Esophagus squamous epithelium (tissue), 5 donors: Measurements from ENCODE around the gene FGF18. TPM values are rescaled to one million over a fixed set of nuclear protein-coding genes. Genes with fewer than 3 reads are reported as not detected.
A peak's percentile ranks its signal among the peaks of the same experiment; 100 is the strongest.

Experiments
- DNase-seq: peaks from one replicate; lab custom pipeline; 2025; lab: John Stamatoyannopoulos, UW
- H3K27ac ChIP-seq, 4 donors: fragments of 200-600 bp; sonication (generic); one replicate each; pipeline ENCODE4 v1.5.1; 2016 to 2019; ENCODE audit warnings: mild to moderate bottlenecking in 1 of 4
- H3K27me3 ChIP-seq, 4 donors: fragments of 200-600 bp; sonication (generic); 1 replicate in 3 of 4; 2 replicates in 1 of 4; pipeline versions ENCODE4 v1.5.1 to v1.6.0; 2017 to 2021; ENCODE audit warnings: antibody characterized with exemption in 1 of 4
- H3K36me3 ChIP-seq, 3 donors: fragments of 200-600 bp; sonication (generic); one replicate each; pipeline ENCODE4 v1.5.1; 2016 to 2019
- H3K4me1 ChIP-seq, 3 donors: fragments of 200-600 bp; sonication (generic); one replicate each; pipeline ENCODE4 v1.5.1; 2017 to 2019
- H3K4me3 ChIP-seq, 4 donors: fragments of 200-600 bp; sonication (generic); 1 replicate in 3 of 4; 2 replicates in 1 of 4; pipeline ENCODE4 v1.5.1; 2016 to 2019; ENCODE audit warnings: mild to moderate bottlenecking in 2 of 4, moderate library complexity in 1 of 4
- H3K9me3 ChIP-seq, 3 donors: fragments of 200-600 bp; sonication (generic); one replicate each; pipeline ENCODE4 v1.5.1; 2016 to 2019
- CTCF ChIP-seq, 6 experiments: fragments of 450-650 bp in 4 of 6; fragments of 200-600 bp in 2 of 6; sonication (generic) in 2 of 6; IDR thresholded peaks; one replicate each; pipeline ENCODE4 v1.5.1; 2016 to 2019; ENCODE audit warnings: antibody characterized with exemption in 6 of 6, mild to moderate bottlenecking in 4 of 6, moderate library complexity in 4 of 6
- POLR2A ChIP-seq, 4 donors: fragments of 450-650 bp; IDR thresholded peaks; one replicate each; pipeline ENCODE4 v1.6.1; 2017; ENCODE audit warnings: antibody characterized with exemption in 4 of 4, mild to moderate bottlenecking in 4 of 4, moderate library complexity in 3 of 4
- WGBS, 2 donors: methylation state at CpG; one replicate each; pipeline ENCODE4 v1.1.5; 2018; 5-methylcytosine and 5-hydroxymethylcytosine counted together
- intact Hi-C: fragments of 100-400 bp; cut with DNase I; formaldehyde crosslinking; loops from one replicate; pipeline ENCODE4 v1.15.0; 2022
- total RNA-seq, 4 donors: library from RNA; depleted of rRNA; stranded (reverse); fragments of >200 nt; gene quantifications; one replicate each; pipeline ENCODE4 v1.1.0, GENCODE V29; 2016
- donor health status: DM: yes; HTN: yes; CAD: no.

The FGF18 gene
- total RNA-seq, 4 donors from 2014 or later: 0.15 to 0.29 (median 0.19) TPM; not detected in 1

- Histone ChIP-seq H3K4me3 (no peak overlapping the region), H3K27me3 (no peaks in the 10 kb centered on the region), H3K27ac (no peak overlapping the region), H3K9me3 (no peaks in the 10 kb centered on the region), H3K36me3 (peaks cover 0 to 10% (median 0%) of the 10 kb centered on the region in 3 donors), H3K4me1 (peaks cover 7 to 37% (median 12%) of the 10 kb centered on the region in 3 donors)
- TF ChIP-seq POLR2A (IDR thresholded peaks at IDR 0.05) (no peak), CTCF (IDR thresholded peaks at IDR 0.05) (no peak)
- intact Hi-C loops: no loop called here
- WGBS, 2 donors: 90 to 94% methylated on average over 22 to 24 of the region's 25 CpGs
- no peak for DNase-seq
These were observed 33.3 kb upstream of the FGF18 start for GRCh38 chr5:171386006-171386671.

- WGBS, 2 donors: 5 to 11% methylated on average over 20 of the region's 20 CpGs
- H3K36me3 ChIP-seq: peaks cover 0 to 18% (median under 1%) of the 10 kb centered on the region in 3 donors
- intact Hi-C loops: no loop called here
- H3K4me1 ChIP-seq: peaks cover 8 to 45% (median 19%) of the 10 kb centered on the region in 3 donors
- TF ChIP-seq POLR2A (IDR thresholded peaks at IDR 0.05): no peak
- no peak for TF ChIP-seq CTCF (IDR thresholded peaks at IDR 0.05)
- no peak for DNase-seq
- peak overlapping the region; percentile 84 to 99 (median 92) for H3K4me3 ChIP-seq
- no peaks in the 10 kb centered on the region for H3K9me3 ChIP-seq
- H3K27ac ChIP-seq: peak overlapping the region; percentile 93 to 98 (median 95)
- H3K27me3 ChIP-seq: no peaks in the 10 kb centered on the region
These were observed 32.5 kb upstream of the FGF18 start for GRCh38 chr5:171386861-171387344.

GRCh38 chr5:171387345-171387969, 32.0 kb upstream of the FGF18 start, which contains the start of gene NPM1:
TSS of gene NPM1 (plus strand) at chr5:171387849. CDS start at chr5:171387949, 100 bp downstream.
- intact Hi-C loops: no loop called here
- Histone ChIP-seq H3K27ac (peak within 1 kb of the TSS; percentile 93 to 98 (median 95)), H3K4me1 (peaks cover 8 to 50% (median 24%) of the 10 kb centered on the region in 3 donors), H3K9me3 (no peaks in the 10 kb centered on the region), H3K4me3 (peak within 1 kb of the TSS; percentile 84 to 99 (median 92)), H3K27me3 (no peaks in the 10 kb centered on the region), H3K36me3 (peaks cover 0 to 23% (median 3%) of the 10 kb centered on the region in 3 donors)
- TF ChIP-seq POLR2A (IDR thresholded peaks at IDR 0.05) (peak in 2 of 4 donors; percentile 87 to 91), CTCF (IDR thresholded peaks at IDR 0.05) (peak in 1 of 6 experiments; percentile 10)
- peak; percentile 88 for DNase-seq
- WGBS, 2 donors: 0% methylated on average over 36 of the region's 56 CpGs; no CpG with 5 or more reads in 1 of the 2 donors

GRCh38 chr5:171387970-171388815, 31.3 kb upstream of the FGF18 start:
- H3K27ac ChIP-seq: peak overlapping the region; percentile 93 to 98 (median 95)
- 0% methylated on average over 7 to 24 of the region's 56 CpGs for WGBS, 2 donors
- H3K36me3 ChIP-seq: peaks cover 0 to 31% (median 8%) of the 10 kb centered on the region in 3 donors
- TF ChIP-seq CTCF (IDR thresholded peaks at IDR 0.05) (no peak), POLR2A (IDR thresholded peaks at IDR 0.05) (no peak)
- intact Hi-C loops: no loop called here
- peak; percentile 26 for DNase-seq
- H3K4me3 ChIP-seq: peak overlapping the region; percentile 84 to 99 (median 92)
- no peaks in the 10 kb centered on the region for H3K9me3 ChIP-seq
- H3K4me1 ChIP-seq: peaks cover 8 to 55% (median 24%) of the 10 kb centered on the region in 3 donors
- no peaks in the 10 kb centered on the region for H3K27me3 ChIP-seq
